OCI-LY7 (cell line): ENCODE results near the gene RANBP9. TPM values are rescaled to one million over a fixed set of nuclear protein-coding genes. Genes with fewer than 3 reads are reported as not detected.

Source experiments
- BruUV-seq: library from RNA; stranded (reverse); fragments of 400-500 nt; replicated peaks from 2 replicates; lab custom pipeline; 2021; lab: Mats Ljungman, UMichigan
- CTCF ChIA-PET: fragments of 300-600 bp; sonication (Branson Sonifier 250); formaldehyde crosslinking; loops from one replicate; lab custom pipeline; 2022; ENCODE audit warnings: antibody characterized with exemption; ENCODE audit not compliant: unreplicated experiment; lab: Charles Lee
- POLR2A ChIA-PET: fragments of 300-600 bp; sonication (Branson Sonifier 250); formaldehyde crosslinking; loops from one replicate; lab custom pipeline; 2022; ENCODE audit warnings: antibody characterized with exemption; lab: Charles Lee
- DNase-seq: peaks from one replicate; pipeline ENCODE4 v3.0.0-alpha.2; 2015; ENCODE audit warnings: low spot score
- H2AFZ ChIP-seq: fragments of 200-600 bp; sonication (generic), shearing (Covaris generic); 2 replicates; pipeline ENCODE4 v1.6.1; 2014; ENCODE audit warnings: mild to moderate bottlenecking, antibody characterized with exemption, low read length, moderate library complexity
- H3K27ac ChIP-seq: fragments of 200-600 bp; sonication (generic); 2 replicates; pipeline ENCODE4 v1.5.1; 2014; ENCODE audit warnings: mixed run types, low read depth, mild to moderate bottlenecking, moderate library complexity, low read length, inconsistent platforms; ENCODE audit not compliant: poor library complexity, severe bottlenecking
- H3K36me3 ChIP-seq: fragments of 200-600 bp; sonication (generic); 2 replicates; pipeline ENCODE4 v1.6.1; 2014; ENCODE audit warnings: mild to moderate bottlenecking, antibody characterized with exemption, low read length, moderate library complexity, mixed read lengths; ENCODE audit not compliant: insufficient read depth
- H3K4me1 ChIP-seq: fragments of 200-600 bp; sonication (generic); 2 replicates; pipeline ENCODE4 v1.5.1; 2014; ENCODE audit warnings: mild to moderate bottlenecking, low read length; ENCODE audit not compliant: insufficient read depth, poor library complexity, severe bottlenecking
- H3K4me2 ChIP-seq: fragments of 200-600 bp; sonication (generic); 2 replicates; pipeline ENCODE4 v1.6.1; 2014; ENCODE audit warnings: mild to moderate bottlenecking, low read length
- H3K4me3 ChIP-seq: fragments of 200-600 bp; sonication (generic); 2 replicates; pipeline ENCODE4 v1.5.1; 2014; ENCODE audit warnings: mild to moderate bottlenecking, low read depth, low read length; ENCODE audit not compliant: poor library complexity, severe bottlenecking
- H3K79me2 ChIP-seq: fragments of 200-600 bp; sonication (generic); 2 replicates; pipeline ENCODE4 v1.6.1; 2016; ENCODE audit warnings: low read depth, mild to moderate bottlenecking, low read length, moderate library complexity, mixed read lengths; ENCODE audit not compliant: insufficient read depth
- H3K9me2 ChIP-seq: fragments of 200-600 bp; sonication (generic); 2 replicates; pipeline ENCODE4 v1.6.1; 2016; ENCODE audit warnings: mild to moderate bottlenecking, low read length, mixed read lengths; ENCODE audit not compliant: insufficient read depth
- H3K9me3 ChIP-seq: fragments of 200-600 bp; sonication (generic); 2 replicates; pipeline ENCODE4 v1.6.1; 2014; ENCODE audit warnings: mild to moderate bottlenecking, mixed run types, low read length, mixed read lengths
- H4K20me1 ChIP-seq: fragments of 200-600 bp; sonication (generic); 2 replicates; pipeline ENCODE4 v1.6.1; 2014; ENCODE audit warnings: mild to moderate bottlenecking, antibody characterized with exemption, low read length, moderate library complexity, mixed read lengths; ENCODE audit not compliant: insufficient read depth
- EZH2phosphoT487 ChIP-seq: fragments of 200-600 bp; sonication (generic); IDR thresholded peaks from 2 replicates; pipeline ENCODE4 v1.6.1; 2018; ENCODE audit warnings: low read depth, borderline replicate concordance, mild to moderate bottlenecking, mixed run types, antibody characterized with exemption, low read length, moderate library complexity, mixed read lengths
- intact Hi-C: fragments of 100-400 bp; cut with micrococcal nuclease; formaldehyde crosslinking; loops from one replicate; pipeline ENCODE4 v1.10.0; 2022; ENCODE audit not compliant: unreplicated experiment
- total RNA-seq, 2 experiments: library from RNA; depleted of rRNA in 1 of 2; stranded (reverse); fragments of >200 nt in 1 of 2; shearing (Covaris generic) in 1 of 2; gene quantifications; 2 replicates each; pipeline ENCODE4 v1.2.3, GENCODE V29; 2014 to 2022
- TF ChIP-seq, protein P1 (sequence below): fragments of 200-600 bp; sonication (generic); conservative IDR thresholded peaks from 2 replicates; pipeline ENCODE4 v1.5.1; 2014; ENCODE audit warnings: mild to moderate bottlenecking, antibody characterized with exemption, low read length, moderate library complexity, mixed read lengths

Gene RANBP9
- total RNA-seq, 2 experiments from 2014 or later: 20.5 to 35.0 TPM

DNA sequence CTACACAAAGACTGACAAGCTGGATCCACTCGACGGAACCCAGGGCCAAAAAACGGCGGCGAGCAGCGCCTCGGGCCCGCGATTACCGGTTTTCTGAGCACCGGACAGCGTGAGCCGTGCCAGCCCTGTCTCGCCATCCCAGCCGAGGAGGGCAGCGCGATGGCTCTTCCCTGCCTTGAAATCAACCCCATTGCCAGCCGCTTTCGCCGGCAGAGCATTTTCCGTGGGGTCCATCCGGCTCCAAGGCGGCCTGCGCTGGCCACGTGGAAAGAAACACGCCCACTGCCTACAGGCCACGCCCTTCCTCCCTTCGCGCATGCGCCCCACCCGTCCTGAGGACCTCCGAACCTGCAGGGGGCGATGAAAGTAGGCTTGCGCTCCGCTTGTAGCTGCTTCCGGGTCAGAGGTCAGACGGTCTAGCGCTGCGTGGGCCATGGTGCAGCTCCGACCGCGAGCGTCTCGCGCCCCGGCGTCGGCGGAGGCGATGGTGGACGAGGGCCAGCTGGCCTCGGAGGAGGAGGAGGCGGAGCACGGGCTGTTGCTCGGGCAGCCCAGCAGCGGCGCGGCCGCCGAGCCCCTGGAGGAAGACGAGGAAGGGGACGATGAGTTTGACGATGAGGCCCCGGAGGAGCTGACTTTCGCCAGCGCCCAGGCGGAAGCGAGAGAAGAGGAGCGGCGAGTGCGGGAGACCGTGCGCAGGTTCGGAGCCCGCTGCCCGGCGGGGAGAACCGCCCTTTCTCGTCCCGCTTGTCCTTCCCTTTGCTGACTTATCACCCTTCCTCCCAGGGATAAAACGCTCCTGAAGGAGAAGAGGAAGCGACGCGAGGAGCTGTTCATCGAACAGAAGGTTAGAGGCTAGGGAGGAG lies 96.5 kb downstream of the RANBP9 start, which contains the start of gene NOL7:
Gene NOL7, plus strand, starts transcription at position 410 of the 866 bp plus-strand sequence. Its CDS starts 24 bp downstream, at position 434.
- Histone ChIP-seq H3K79me2 (peaks cover 55% of the 10 kb centered on the region), H4K20me1 (peaks cover 15% of the 10 kb centered on the region), H3K4me1 (peaks cover 54% of the 10 kb centered on the region), H3K27ac (peak within 1 kb of the TSS; percentile 73), H3K4me2 (peak within 1 kb of the TSS; percentile 94), H3K9me2 (no peaks in the 10 kb centered on the region), H2AFZ (peak within 1 kb of the TSS; percentile 64), H3K4me3 (peak within 1 kb of the TSS; percentile 98), H3K9me3 (no peaks in the 10 kb centered on the region), H3K36me3 (peaks cover 39% of the 10 kb centered on the region)
- peak; percentile 99 for DNase-seq
- ChIA-PET POLR2A (interaction anchor here (0.6 to 5.2 kb wide), 14 partner anchors 10 to 356 kb away, joined by 3 to 26 read pairs (median 3); partner anchors contain the start of gene SIRT5), CTCF (interaction anchor here (0.6 to 1.9 kb wide), 5 partner anchors 10 to 196 kb away, joined by 3 to 11 read pairs (median 3); no protein-coding TSS in a partner anchor)
- BruUV-seq: no TSS peak
- TF ChIP-seq EZH2phosphoT487: no peak
- TF ChIP-seq, protein P1, sequence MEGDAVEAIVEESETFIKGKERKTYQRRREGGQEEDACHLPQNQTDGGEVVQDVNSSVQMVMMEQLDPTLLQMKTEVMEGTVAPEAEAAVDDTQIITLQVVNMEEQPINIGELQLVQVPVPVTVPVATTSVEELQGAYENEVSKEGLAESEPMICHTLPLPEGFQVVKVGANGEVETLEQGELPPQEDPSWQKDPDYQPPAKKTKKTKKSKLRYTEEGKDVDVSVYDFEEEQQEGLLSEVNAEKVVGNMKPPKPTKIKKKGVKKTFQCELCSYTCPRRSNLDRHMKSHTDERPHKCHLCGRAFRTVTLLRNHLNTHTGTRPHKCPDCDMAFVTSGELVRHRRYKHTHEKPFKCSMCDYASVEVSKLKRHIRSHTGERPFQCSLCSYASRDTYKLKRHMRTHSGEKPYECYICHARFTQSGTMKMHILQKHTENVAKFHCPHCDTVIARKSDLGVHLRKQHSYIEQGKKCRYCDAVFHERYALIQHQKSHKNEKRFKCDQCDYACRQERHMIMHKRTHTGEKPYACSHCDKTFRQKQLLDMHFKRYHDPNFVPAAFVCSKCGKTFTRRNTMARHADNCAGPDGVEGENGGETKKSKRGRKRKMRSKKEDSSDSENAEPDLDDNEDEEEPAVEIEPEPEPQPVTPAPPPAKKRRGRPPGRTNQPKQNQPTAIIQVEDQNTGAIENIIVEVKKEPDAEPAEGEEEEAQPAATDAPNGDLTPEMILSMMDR: peak; percentile 81
- intact Hi-C loops: loop anchor here (1.0 to 10.0 kb wide), 9 partner anchors 41 to 460 kb away; partner anchors contain the start of genes GFOD1, MCUR1 and SIRT5

DNA sequence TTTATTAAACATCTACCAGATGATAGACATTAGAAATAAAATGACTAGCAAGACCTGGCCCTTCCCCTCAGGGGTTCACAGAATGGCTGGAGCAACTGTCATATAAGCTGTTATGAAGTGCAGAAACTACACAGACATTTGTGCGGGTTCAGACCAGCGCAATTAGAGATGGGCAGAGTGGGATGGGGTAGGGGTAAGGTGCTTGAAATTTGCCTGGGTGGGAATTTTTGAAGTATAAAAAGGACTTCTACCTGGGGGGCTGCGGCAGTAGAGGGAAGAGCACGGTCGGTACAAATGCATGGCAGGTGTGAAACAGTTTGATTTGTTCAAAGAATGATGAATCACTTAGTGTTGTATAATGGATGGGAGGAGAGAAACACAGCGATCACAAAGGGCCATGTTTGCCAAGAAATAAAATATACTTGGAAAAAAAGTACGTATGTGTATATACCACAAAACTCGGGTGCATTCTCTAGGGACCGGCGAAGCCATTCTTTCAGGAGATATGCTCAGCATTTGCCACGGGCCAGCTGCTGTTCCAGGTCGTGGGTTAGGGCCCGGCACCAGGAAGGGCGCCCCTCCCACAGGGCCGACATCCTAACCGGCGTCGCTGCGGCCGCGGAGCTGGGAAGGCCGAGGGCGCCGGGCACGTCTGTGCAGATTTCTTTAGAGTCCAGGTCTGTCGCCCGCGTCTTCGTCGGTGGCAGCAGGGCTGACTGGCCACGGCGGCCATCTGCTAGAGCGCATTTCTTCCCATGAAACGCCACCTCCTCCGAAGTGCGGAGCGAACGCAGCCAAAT lies 97.3 kb downstream of the RANBP9 start:
- ChIA-PET POLR2A (interaction anchor here (0.6 to 5.2 kb wide), 8 partner anchors 10 to 285 kb away, joined by 3 to 26 read pairs (median 4); partner anchors contain the start of gene SIRT5), CTCF (interaction anchor here (0.6 to 1.9 kb wide), 2 partner anchors 10 to 132 kb away, joined by 4 to 11 read pairs; no protein-coding TSS in a partner anchor)
- intact Hi-C loops: loop anchor here (1.0 to 10.0 kb wide), 7 partner anchors 128 to 460 kb away; partner anchors contain the start of genes GFOD1 and MCUR1
- TF ChIP-seq EZH2phosphoT487: no peak
- TF ChIP-seq, protein P1: no peak
- H3K36me3 ChIP-seq: peaks cover 30% of the 10 kb centered on the region
- peak overlapping the region; percentile 64 for H2AFZ ChIP-seq
- peak overlapping the region; percentile 73 for H3K27ac ChIP-seq
- H3K9me3 ChIP-seq: no peaks in the 10 kb centered on the region
- peak overlapping the region; percentile 98 for H3K4me3 ChIP-seq
- DNase-seq: peak; percentile 56
- BruUV-seq: TSS peak; percentile 76
- no peaks in the 10 kb centered on the region for H3K9me2 ChIP-seq
- peak overlapping the region; percentile 94 for H3K4me2 ChIP-seq
- peaks cover 15% of the 10 kb centered on the region for H4K20me1 ChIP-seq
- H3K79me2 ChIP-seq: peaks cover 53% of the 10 kb centered on the region
- H3K4me1 ChIP-seq: peaks cover 54% of the 10 kb centered on the region
